ENCODE results near the gene GPC2. TPM values are rescaled to one million over a fixed set of nuclear protein-coding genes. Genes with fewer than 3 reads are reported as not detected.
"Not testable (repeated sequence)": the region's sequence is repeated elsewhere in the genome, so short reads cannot be mapped to it uniquely, and the experiment has no call there.

Gene GPC2
- total RNA-seq, 5 donors from 2014 or later (not counting 1 experiment from before 2014, with no cell fraction given) = 12.4 to 37.0 (median 26.3) TPM

DNA sequence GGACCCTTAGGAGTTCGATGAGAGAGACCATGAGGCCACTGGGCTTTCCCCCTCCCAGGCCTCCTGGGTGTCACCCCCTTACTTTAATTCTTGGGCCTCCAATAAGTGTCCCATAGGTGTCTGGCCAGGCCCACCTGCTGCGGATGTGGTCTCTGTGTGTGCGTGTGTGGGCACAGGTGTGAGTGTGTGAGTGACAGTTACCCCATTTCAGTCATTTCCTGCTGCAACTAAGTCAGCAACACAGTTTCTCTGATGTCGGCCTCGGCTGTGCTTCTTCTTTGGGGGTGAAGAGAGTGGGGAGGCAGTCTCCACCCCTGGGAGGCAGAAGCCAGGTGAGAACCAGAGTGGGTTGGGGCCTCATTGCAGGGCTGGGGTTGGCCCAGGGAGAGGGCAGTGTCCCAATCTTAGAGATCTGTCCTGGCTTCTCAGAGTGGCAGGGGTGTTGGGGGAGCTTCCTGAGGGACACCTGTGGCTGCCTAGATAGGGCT is 44.1 kb upstream of the GPC2 start:
- CTCF ChIA-PET = interaction anchor here in 1 of 2 donors (1.3 kb wide), 1 partner anchor 31 kb away, joined by 4 read pairs; no protein-coding TSS in a partner anchor
- peaks cover 2 to 31% of the 10 kb centered on the region in 2 donors for H3K36me3 ChIP-seq (ENCODE audit: control insufficient read depth in 2 of 2, extremely low read depth in 1 of 2, insufficient read depth in 1 of 2, low read length in 1 of 2)
- 3% methylated on average over 5 of the region's 5 CpGs for WGBS (ENCODE audit: insufficient coverage)

DNA sequence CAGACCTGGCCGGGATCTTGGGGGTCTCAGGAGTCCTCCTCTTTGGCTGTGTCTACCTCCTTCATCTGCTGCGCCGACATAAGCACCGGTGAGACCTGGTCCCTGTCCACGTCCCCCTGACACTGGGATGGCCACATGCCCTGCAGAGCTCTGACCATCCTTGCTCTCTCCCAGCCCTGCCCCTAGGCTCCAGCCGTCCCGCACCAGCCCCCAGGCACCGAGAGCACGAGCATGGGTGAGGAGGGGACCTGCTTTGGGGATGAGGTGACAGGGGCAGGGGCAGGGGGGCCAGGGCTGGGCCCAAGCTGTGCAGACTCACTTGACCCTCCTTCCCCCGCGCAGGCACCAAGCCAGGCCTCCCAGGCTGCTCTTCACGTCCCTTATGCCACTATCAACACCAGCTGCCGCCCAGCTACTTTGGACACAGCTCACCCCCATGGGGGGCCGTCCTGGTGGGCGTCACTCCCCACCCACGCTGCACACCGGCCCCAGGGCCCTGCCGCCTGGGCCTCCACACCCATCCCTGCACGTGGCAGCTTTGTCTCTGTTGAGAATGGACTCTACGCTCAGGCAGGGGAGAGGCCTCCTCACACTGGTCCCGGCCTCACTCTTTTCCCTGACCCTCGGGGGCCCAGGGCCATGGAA is 43.5 kb upstream of the GPC2 start:
- Mint-ChIP-seq H3K27ac (peak overlapping the region; percentile 98 to 99), H3K4me3 (peak overlapping the region; percentile 87 to 93 (median 92)), H3K9me3 (no peaks in the 10 kb centered on the region), H3K4me1 (peaks cover 63 to 77% (median 70%) of the 10 kb centered on the region in 3 donors), H3K27me3 (no peaks in the 10 kb centered on the region), H3K36me3 (peaks cover 27% of the 10 kb centered on the region)
- Histone ChIP-seq H3K4me1 (ENCODE audit: control insufficient read depth in 1 of 2, extremely low read depth in 1 of 2, insufficient read depth in 2 of 2, low read length in 2 of 2) (peaks cover 13 to 77% of the 10 kb centered on the region in 2 experiments), H3K27ac (ENCODE audit: low read length) (peak overlapping the region; percentile 98), H3K27me3 (replicated peaks in 1 of 2; ENCODE audit: control insufficient read depth in 2 of 2, extremely low read depth in 1 of 2, insufficient read depth in 2 of 2, low read length in 1 of 2) (no peaks in the 10 kb centered on the region), H3K4me3 (ENCODE audit: control insufficient read depth in 1 of 2, extremely low read depth in 1 of 2, low read length in 1 of 2) (peak overlapping the region; percentile 75 to 92), H3K9me3 (no peaks in the 10 kb centered on the region), H3K36me3 (ENCODE audit: control insufficient read depth in 2 of 2, extremely low read depth in 1 of 2, insufficient read depth in 1 of 2, low read length in 1 of 2) (peaks cover 2 to 31% of the 10 kb centered on the region in 2 donors)
- peak in 4 of 35 experiments; percentile 5 to 21 (median 13) for DNase-seq
- CTCF ChIA-PET = interaction anchor here in 1 of 2 donors (0.6 to 1.3 kb wide), 3 partner anchors 31 to 429 kb away, joined by 3 to 4 read pairs (median 3); partner anchors contain the start of gene LAMTOR4
- POLR2A ChIA-PET = interaction anchor here in 1 of 2 donors (0.5 to 1.2 kb wide), 2 partner anchors 10 to 82 kb away, joined by 3 to 5 read pairs; no protein-coding TSS in a partner anchor
- WGBS (ENCODE audit: insufficient coverage) = 2% methylated on average over 12 of the region's 22 CpGs
- ATAC-seq (replicated peaks in 1 of 4) = peak in 2 of 4 experiments; percentile 4 to 6

More for the DNA sequence above, 44.1 kb upstream of the GPC2 start:
- peaks cover 13 to 82% of the 10 kb centered on the region in 2 experiments for H3K4me1 ChIP-seq (ENCODE audit: control insufficient read depth in 1 of 2, extremely low read depth in 1 of 2, insufficient read depth in 2 of 2, low read length in 2 of 2)
- peak overlapping the region; percentile 75 to 92 for H3K4me3 ChIP-seq (ENCODE audit: control insufficient read depth in 1 of 2, extremely low read depth in 1 of 2, low read length in 1 of 2)
- DNase-seq = peak; percentile 53 to 90 (median 83)
- peak; percentile 66 to 76 (median 68) for ATAC-seq (replicated peaks in 1 of 4)
- POLR2A ChIA-PET = no interaction called here
- no peaks in the 10 kb centered on the region for H3K27me3 ChIP-seq (replicated peaks in 1 of 2; ENCODE audit: control insufficient read depth in 2 of 2, extremely low read depth in 1 of 2, insufficient read depth in 2 of 2, low read length in 1 of 2)
- H3K9me3 ChIP-seq = no peaks in the 10 kb centered on the region
- peaks cover 27% of the 10 kb centered on the region for H3K36me3 Mint-ChIP-seq
- H3K4me3 Mint-ChIP-seq = peak overlapping the region; percentile 87 to 93 (median 92)
- peaks cover 68 to 79% (median 74%) of the 10 kb centered on the region in 3 donors for H3K4me1 Mint-ChIP-seq
- H3K27ac Mint-ChIP-seq = peak overlapping the region; percentile 98 to 99
- no peaks in the 10 kb centered on the region for H3K27me3 Mint-ChIP-seq
- no peaks in the 10 kb centered on the region for H3K9me3 Mint-ChIP-seq
- peak overlapping the region; percentile 98 for H3K27ac ChIP-seq (ENCODE audit: low read length)

DNA sequence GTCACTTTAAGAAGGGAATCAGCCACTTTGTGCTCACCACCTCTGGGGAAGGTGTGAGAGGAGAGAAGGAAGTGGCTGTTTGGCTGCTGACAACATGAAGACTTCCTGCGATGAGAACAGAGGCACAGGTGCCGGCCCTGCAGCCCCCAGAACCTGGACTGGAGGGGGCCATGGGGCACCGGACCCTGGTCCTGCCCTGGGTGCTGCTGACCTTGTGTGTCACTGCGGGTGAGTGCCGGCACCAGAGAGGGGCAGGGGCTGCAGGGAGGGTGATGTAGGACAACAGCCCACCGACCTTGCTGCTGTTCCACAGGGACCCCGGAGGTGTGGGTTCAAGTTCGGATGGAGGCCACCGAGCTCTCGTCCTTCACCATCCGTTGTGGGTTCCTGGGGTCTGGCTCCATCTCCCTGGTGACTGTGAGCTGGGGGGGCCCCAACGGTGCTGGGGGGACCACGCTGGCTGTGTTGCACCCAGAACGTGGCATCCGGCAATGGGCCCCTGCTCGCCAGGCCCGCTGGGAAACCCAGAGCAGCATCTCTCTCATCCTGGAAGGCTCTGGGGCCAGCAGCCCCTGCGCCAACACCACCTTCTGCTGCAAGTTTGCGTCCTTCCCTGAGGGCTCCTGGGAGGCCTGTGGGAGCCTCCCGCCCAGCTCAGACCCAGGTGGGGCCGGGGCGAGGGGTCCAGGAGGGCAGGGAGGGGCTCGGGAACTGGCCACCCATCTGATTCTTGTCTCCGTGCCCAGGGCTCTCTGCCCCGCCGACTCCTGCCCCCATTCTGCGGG is 42.8 kb upstream of the GPC2 start, which contains the start of gene PVRIG:
Gene PVRIG (plus strand): TSS at position 149 of the 785 bp plus-strand sequence. CDS start 22 bp downstream, at position 171.
- WGBS (ENCODE audit: insufficient coverage) = 2% methylated on average over 20 of the region's 27 CpGs
- ATAC-seq (replicated peaks in 1 of 4) = peak; percentile 34 to 53 (median 46)
- H3K4me3 Mint-ChIP-seq = peak within 1 kb of the TSS; percentile 87 to 93 (median 92)
- Histone ChIP-seq H3K4me3 (ENCODE audit: control insufficient read depth in 1 of 2, extremely low read depth in 1 of 2, low read length in 1 of 2) (peak within 1 kb of the TSS; percentile 75 to 92), H3K36me3 (ENCODE audit: control insufficient read depth in 2 of 2, extremely low read depth in 1 of 2, insufficient read depth in 1 of 2, low read length in 1 of 2) (peaks cover 2 to 28% of the 10 kb centered on the region in 2 donors), H3K4me1 (ENCODE audit: control insufficient read depth in 1 of 2, extremely low read depth in 1 of 2, insufficient read depth in 2 of 2, low read length in 2 of 2) (peaks cover 13 to 72% of the 10 kb centered on the region in 2 experiments), H3K27ac (ENCODE audit: low read length) (peak within 1 kb of the TSS; percentile 98)
- H3K9me3 Mint-ChIP-seq; H3K27me3 ChIP-seq (replicated peaks in 1 of 2; ENCODE audit: control insufficient read depth in 2 of 2, extremely low read depth in 1 of 2, insufficient read depth in 2 of 2, low read length in 1 of 2); H3K27me3 Mint-ChIP-seq; H3K9me3 ChIP-seq: not testable (repeated sequence)
- peaks cover 27% of the 10 kb centered on the region for H3K36me3 Mint-ChIP-seq
- ChIA-PET POLR2A (interaction anchor here in 1 of 2 donors (0.5 to 1.2 kb wide), 3 partner anchors 9 to 81 kb away, joined by 3 to 8 read pairs (median 5); no protein-coding TSS in a partner anchor), CTCF (interaction anchor here in 1 of 2 donors (0.6 to 2.5 kb wide), 4 partner anchors 30 to 430 kb away, joined by 3 to 12 read pairs (median 4); partner anchors contain the start of gene LAMTOR4)
- H3K4me1 Mint-ChIP-seq = peaks cover 58 to 76% (median 70%) of the 10 kb centered on the region in 3 donors
- DNase-seq = peak in 23 of 35 experiments; percentile 15 to 59 (median 39)
- H3K27ac Mint-ChIP-seq = peak within 1 kb of the TSS; percentile 98 to 99

- no peak for ATAC-seq (replicated peaks in 1 of 4)
- Histone ChIP-seq H3K9me3 (no peaks in the 10 kb centered on the region), H3K27ac (ENCODE audit: low read length) (peak overlapping the region; percentile 98), H3K27me3 (replicated peaks in 1 of 2; ENCODE audit: control insufficient read depth in 2 of 2, extremely low read depth in 1 of 2, insufficient read depth in 2 of 2, low read length in 1 of 2) (no peaks in the 10 kb centered on the region), H3K4me3 (ENCODE audit: control insufficient read depth in 1 of 2, extremely low read depth in 1 of 2, low read length in 1 of 2) (peak overlapping the region; percentile 52 to 92), H3K4me1 (ENCODE audit: control insufficient read depth in 1 of 2, extremely low read depth in 1 of 2, insufficient read depth in 2 of 2, low read length in 2 of 2) (peaks cover 15 to 67% of the 10 kb centered on the region in 2 experiments), H3K36me3 (ENCODE audit: control insufficient read depth in 2 of 2, extremely low read depth in 1 of 2, insufficient read depth in 1 of 2, low read length in 1 of 2) (peaks cover 0 to 23% of the 10 kb centered on the region in 2 donors)
- Mint-ChIP-seq H3K9me3 (no peaks in the 10 kb centered on the region), H3K27ac (peak overlapping the region; percentile 98 to 99), H3K27me3 (no peaks in the 10 kb centered on the region), H3K36me3 (peaks cover 23% of the 10 kb centered on the region), H3K4me3 (peak overlapping the region; percentile 87 to 93 (median 92)), H3K4me1 (peaks cover 57 to 74% (median 70%) of the 10 kb centered on the region in 3 donors)
- 23% methylated on average over 8 of the region's 10 CpGs for WGBS (ENCODE audit: insufficient coverage)
- POLR2A ChIA-PET = interaction anchor here in 1 of 2 donors (0.6 to 1.2 kb wide), 2 partner anchors 9 to 38 kb away, joined by 3 to 8 read pairs; no protein-coding TSS in a partner anchor
- CTCF ChIA-PET = interaction anchor here in 1 of 2 donors (1.1 to 2.5 kb wide), 2 partner anchors 41 to 86 kb away, joined by 3 to 12 read pairs; no protein-coding TSS in a partner anchor
- DNase-seq = peak in 4 of 35 experiments; percentile 20 to 33 (median 24)
Observed at GRCh38 chr7:100219271-100219737, 42.1 kb upstream of the GPC2 start.

- WGBS (ENCODE audit: insufficient coverage) = no CpG with 5 or more reads among the region's 5 CpGs
- Mint-ChIP-seq H3K36me3 (peaks cover 12% of the 10 kb centered on the region), H3K4me3 (peak overlapping the region; percentile 65 to 85 (median 81)), H3K4me1 (peaks cover 51 to 68% (median 66%) of the 10 kb centered on the region in 3 donors), H3K27ac (peak overlapping the region; percentile 92 to 93)
- Histone ChIP-seq H3K4me1 (ENCODE audit: control insufficient read depth in 1 of 2, extremely low read depth in 1 of 2, insufficient read depth in 2 of 2, low read length in 2 of 2) (peaks cover 15 to 62% of the 10 kb centered on the region in 2 experiments), H3K36me3 (ENCODE audit: control insufficient read depth in 2 of 2, extremely low read depth in 1 of 2, insufficient read depth in 1 of 2, low read length in 1 of 2) (peaks cover 0 to 17% of the 10 kb centered on the region in 2 donors), H3K4me3 (ENCODE audit: control insufficient read depth in 1 of 2, extremely low read depth in 1 of 2, low read length in 1 of 2) (peak overlapping the region in 1 of 2 donors; percentile 53), H3K27ac (ENCODE audit: low read length) (peak overlapping the region; percentile 98)
- H3K9me3 Mint-ChIP-seq; H3K27me3 Mint-ChIP-seq; H3K27me3 ChIP-seq (replicated peaks in 1 of 2; ENCODE audit: control insufficient read depth in 2 of 2, extremely low read depth in 1 of 2, insufficient read depth in 2 of 2, low read length in 1 of 2); POLR2A ChIA-PET; H3K9me3 ChIP-seq: not testable (repeated sequence)
- CTCF ChIA-PET = interaction anchor here (0.6 to 2.5 kb wide), 13 partner anchors 10 to 119 kb away, joined by 3 to 13 read pairs (median 4); partner anchors contain the start of genes GPC2 (in 1 of the 2), MCM7 (in 1 of the 2) and STAG3 (in 1 of the 2)
- ATAC-seq (replicated peaks in 1 of 4) (peak; percentile 4 to 17 (median 10)), DNase-seq (peak in 34 of 35 experiments; percentile 48 to 85 (median 71))
Observed at GRCh38 chr7:100217934-100218333, 40.8 kb upstream of the GPC2 start.

All from T-cell (primary cell).